Activated T-cell treated with anti-CD3 and anti-CD28 coated beads for 1 hour (primary cell): ENCODE measurements around the gene RAB8A.

ENCODE experiments used
- DNase-seq: peaks from one replicate; pipeline ENCODE4 v3.0.0-alpha.2; 2020; ENCODE audit warnings: low read depth

Gene RAB8A

GRCh38 chr19:16111160-16111908 lies at the start of gene RAB8A:
Gene RAB8A (plus strand): TSS chr19:16111889. CDS start chr19:16111902, 13 bp downstream.
- peak; percentile 99 for DNase-seq

GRCh38 chr19:16061943-16062342 lies 49.7 kb upstream of the RAB8A start:
- DNase-seq: no peak

DNA sequence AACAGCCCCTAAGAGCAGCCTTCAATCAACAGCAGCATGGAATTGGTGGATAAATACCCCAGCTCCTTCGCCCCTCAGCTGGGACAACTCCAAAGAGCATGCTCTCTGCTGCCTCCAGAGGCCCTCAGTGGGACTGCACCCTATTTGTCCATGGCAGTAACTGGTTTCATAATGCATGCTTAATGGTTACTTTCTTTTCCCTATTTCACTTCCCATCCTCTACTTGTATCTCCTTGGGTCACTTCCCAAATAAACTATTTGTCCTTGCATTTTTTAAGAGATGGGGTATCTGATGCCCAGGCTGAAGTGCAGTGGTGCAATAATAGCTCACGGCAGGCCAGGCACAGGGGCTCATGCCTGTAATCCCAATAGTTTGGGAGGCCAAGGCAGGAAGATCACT lies 48.9 kb upstream of the RAB8A start:
- DNase-seq: peak; percentile 62

GRCh38 chr19:16064209-16064889 lies 47.3 kb upstream of the RAB8A start:
- no peak for DNase-seq

DNA sequence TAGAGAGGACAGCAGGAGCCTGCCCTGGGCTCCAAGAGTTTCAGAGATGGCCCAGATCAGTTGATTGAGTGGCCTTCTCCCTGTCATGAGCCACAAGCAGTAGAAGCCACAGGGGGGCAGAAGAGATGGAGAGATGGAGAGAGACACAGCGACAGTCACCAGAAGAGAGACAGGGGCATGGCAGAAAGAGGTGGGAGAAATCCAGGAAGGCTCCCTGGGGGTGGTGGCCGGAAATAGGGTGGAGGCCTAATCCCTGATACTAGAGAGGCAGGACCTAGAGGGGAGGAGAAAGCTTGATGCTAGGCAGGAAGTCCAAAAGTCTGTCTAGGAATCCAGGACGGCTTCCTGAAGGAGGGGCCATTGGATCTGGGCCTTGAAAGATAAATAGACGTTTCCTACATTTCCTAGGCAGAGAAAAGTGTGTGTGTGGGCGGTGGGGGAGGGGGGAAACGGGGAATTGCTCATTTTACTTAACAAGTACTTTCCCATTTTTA lies 45.0 kb upstream of the RAB8A start:
- DNase-seq: no peak

- no peak for DNase-seq
These were observed 44.3 kb upstream of the RAB8A start for GRCh38 chr19:16067205-16067938.

DNA sequence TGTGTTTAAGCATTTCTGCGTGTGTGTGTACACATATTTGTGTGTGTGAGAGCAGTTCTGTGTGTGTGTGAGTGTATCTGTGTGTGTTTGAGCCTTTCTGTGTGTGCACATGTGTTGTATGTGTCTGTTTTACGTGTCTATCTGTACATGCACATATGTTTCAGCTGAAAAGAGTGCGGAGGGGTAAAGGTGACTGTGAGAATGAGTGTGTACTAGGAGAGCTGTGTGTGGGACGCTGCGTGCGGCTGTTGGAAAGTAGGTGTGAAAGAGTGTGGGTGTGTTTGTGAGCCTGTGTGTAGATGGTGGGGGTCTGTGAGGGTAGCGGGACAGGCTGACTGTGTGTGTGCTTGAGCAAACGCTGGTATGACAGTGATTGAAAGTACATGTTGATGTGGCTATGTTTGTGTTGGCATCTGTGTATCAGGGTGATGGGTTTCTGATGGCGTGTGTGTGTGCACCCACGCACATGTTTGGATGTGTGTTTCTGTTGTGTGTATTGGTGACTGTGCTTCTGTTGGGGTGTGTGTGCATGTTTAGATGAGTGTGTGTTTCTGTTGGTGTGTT lies 42.9 kb upstream of the RAB8A start:
- DNase-seq: no peak

DNA sequence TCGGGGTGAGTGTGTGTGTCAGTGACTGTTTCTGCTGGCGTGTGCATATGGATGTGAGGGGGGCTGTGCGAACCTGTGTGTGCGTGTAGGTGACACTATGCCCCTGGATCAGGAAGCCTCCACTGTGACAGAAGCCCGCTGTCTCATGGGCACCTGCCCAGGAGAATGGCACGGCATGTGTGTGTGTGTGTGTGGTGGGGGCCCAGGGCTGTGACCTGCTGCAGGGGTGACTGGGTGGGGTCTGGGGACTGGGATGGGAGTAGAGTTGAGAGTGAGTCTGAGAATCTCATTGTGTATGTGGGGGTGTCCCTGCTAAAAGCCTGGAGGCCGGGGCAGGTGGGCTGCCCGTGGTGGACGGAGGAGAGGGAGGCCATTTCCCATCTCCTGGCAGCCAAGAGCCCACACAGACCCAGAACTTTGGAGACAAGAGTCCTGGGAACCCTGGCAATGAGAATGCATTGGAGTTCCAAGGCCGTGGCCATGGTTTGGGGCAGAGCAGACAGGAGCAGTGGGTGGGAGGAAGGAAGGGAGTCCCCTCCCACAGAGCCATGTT lies 41.8 kb upstream of the RAB8A start:
- no peak for DNase-seq

GRCh38 chr19:16070366-16070990 lies 41.2 kb upstream of the RAB8A start:
- peak; percentile 79 for DNase-seq

GRCh38 chr19:16071072-16071691 lies 40.5 kb upstream of the RAB8A start:
- no peak for DNase-seq

DNA sequence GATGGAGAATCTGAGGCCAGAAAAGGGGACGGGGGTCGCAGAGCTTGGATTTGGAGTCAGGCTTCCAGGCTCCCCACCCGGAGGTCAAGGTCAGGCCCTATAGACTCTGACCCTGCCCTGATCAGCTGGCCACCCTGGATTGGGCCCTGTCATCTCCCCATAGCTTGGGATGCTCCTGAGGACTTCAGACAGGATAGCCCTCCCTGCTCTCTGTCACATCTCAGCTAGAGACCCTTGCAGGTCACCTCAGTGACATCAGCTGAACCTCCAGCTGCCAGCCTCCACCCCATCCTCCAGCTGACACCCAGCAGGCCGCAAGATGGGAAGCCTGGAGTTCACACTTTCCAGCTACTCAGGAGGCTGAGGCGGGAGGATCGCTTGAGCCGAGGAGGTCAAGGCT lies 38.2 kb upstream of the RAB8A start:
- DNase-seq: no peak

DNA sequence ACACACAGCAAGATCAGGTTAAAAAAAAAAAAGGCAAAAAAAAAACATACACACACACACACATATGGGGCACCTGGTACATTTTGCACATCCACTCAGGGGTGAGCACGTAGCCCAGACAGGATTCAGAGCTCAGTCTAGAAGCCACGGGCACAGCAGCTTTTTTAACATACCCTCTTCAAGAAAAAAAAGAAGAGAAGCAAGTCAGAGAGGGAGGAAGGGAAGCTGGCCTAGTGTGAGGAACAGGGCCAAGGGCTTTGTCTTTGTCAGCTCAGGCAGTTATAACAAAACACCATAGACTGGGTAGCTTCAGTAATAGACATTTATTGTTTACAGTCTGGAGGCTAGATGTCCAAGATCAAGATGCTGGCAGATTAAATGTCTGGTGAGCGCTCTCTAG lies 37.7 kb upstream of the RAB8A start:
- DNase-seq: no peak

DNA sequence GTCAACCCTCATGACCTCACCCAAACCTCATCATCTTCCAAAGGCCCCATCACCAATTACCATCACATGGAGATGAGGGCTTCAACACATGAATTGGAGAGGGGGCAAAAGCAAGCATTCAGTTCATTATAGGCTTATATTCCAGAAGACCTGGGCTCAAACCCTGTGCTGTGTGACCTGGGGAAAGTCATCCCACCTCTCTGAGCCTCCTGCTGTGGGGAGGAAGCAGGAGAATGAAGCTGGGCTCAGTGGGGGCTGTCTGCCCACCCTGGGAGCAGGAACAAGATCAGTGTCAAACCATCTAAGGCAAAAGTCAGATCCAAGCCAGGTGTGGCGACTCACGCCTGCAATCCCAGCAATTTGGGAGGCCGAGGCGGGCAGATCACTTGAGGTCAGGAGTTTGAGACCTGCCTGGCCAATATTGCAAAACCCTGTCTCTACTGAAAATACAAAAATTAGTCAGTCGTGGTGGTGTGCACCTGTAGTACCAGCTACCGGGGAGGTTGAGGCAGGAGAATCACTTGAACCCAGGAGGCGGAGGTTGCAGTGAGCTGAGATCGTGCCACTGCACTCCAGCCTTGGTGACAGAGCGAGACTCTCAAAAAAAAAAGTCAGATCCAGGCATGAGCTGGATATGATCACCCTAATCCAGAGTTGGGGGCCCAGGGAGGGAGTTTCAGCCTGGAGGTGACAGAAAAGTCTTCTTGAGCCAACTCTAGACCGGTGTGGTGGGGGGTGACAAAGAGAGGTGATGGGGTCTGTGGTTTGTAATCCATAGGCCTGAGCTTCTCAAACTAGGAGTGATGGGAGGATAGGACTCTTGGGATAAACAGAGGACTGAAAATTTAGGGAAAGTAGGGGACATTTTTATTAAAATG lies 37.0 kb upstream of the RAB8A start:
- no peak for DNase-seq

GRCh38 chr19:16075430-16076153 lies 36.1 kb upstream of the RAB8A start:
- DNase-seq: no peak

- DNase-seq: peak; percentile 68
These were observed 35.3 kb upstream of the RAB8A start, which contains the start of gene TPM4 for GRCh38 chr19:16076154-16076957. Gene TPM4 (plus strand): TSS chr19:16076495. CDS start chr19:16076566, 71 bp downstream.

- no peak for DNase-seq
These were observed 34.6 kb upstream of the RAB8A start for GRCh38 chr19:16076958-16077611.

DNA sequence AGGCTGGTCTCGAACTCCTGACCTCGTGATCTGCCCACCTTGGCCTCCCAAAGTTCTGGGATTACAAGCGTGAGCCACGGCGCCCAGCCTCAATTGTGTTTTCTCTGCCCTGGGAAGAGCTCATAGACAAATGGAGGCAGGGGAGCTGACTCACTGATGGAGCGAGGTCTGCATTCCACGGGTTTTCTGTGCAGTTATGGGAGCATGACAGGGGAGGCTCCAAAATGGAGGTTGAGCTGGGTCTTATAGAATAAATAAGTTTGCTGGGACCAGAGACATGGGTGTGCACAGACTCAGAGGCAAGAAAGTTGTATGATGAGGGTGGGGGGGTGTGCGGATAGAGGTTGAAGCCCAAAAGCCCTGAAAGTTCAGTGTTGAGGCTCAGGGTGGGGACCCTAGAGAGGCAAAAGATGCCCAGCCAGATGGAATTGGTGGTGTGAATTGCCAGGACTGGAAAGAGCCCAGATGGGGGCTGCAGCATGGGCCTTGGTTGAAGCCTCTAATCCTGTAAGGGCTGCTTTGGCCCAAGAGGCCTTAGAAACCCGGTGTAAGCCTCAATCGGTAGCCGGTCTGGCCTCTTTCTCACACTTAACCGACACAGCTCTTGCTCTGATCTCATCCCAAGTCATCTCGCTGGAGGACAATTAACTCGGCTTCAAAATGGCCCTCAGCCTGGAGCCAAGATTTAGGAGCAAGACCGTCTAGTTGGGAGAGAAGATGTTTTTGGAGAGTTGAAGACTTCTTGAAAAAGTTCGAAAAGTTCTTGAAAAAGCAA lies 33.5 kb upstream of the RAB8A start:
- DNase-seq: no peak
